GM18502 (cell line): ENCODE measurements around the gene RPP21.
"Not testable (repeated sequence)": the region's sequence is repeated elsewhere in the genome, so short reads cannot be mapped to it uniquely, and the experiment has no call there.

Experiments used
- ATAC-seq: cut with Tn5 transposase; IDR thresholded peaks from one replicate; pipeline ENCODE4 v1.9.1; 2021; ENCODE audit warnings: mild to moderate bottlenecking; ENCODE audit not compliant: unreplicated experiment, poor library complexity

RPP21 gene

DNA sequence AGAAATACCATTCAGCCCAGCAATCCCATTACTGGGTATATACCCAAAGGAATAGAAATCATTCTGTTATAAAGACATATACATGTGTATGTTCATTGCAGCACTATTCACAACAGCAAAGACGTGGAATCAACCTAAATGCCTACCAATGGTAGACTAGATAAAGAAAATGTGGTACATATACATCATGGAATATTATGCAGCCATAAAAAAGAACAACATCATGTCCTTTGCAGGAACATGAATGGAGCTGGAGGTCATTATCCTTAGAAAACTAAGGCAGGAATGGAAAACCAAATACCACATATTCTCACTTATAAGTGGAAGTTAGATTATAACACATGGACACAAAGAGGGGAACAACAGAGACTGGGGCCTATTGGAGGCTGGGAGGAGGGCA lies 24.3 kb downstream of the RPP21 start:
- not testable (repeated sequence) for ATAC-seq

DNA sequence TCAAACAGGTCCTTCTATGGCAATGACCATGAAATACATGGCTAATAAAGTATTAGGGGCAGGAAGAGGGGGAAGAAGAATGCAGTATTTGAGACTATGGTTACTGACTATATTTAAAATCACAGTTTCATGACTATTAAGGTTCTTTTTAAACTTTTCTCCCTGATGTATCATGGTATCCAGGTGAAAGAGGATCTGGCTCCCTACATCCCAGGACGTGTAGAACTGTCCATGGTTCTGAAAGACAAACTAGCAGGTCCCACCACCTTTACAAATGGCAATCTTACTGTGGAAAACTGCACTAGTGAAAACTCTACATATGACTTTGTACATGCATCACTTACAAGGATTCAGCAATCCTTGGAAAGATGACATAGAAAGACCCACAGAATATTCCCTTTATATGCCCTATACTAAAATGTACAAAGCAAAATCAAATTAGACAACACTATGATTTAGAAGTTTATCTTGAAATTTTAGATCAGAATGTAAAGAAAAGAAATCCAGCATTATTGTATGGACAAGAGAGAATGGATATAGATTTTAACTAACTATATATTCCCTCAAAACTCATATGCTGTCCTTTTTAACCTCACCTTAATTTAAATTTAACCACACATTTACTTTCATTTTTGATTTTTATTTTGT lies 33.5 kb downstream of the RPP21 start:
- ATAC-seq = no peak

DNA sequence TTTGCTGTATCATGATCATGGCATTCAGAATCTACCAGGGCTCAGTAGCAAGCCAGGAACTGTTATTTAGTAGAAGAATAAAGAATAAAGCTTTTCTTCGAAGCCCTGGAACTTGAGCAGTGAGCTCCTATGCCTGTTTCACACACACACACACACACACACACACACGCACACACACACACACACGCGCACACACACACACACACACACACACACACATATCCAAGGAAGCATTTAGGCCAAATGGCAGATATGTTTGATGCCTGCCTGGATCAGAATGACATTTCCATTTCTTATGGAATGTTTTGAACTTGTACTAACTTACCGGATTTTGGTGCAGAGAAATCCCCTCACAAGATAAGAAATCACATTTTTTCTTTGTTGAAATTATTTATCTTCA lies 35.5 kb downstream of the RPP21 start:
- no peak for ATAC-seq

DNA sequence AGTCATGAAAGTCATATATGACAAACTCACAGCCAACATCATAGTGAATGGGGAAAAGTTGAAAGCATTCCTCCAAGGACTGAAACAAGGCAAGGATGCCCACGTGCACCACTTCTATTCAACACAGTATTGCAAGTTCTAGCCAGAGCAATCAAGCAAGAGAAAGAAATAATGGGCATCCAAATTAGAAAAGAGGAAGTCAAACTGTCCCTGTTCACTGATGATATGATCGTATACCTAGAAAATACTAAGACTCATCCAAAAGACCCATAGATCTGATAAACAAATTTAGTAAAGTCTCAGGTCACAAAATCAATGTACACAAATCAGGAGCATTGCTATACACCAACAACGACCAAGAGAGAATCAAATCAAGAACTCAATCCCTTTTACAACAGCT lies 41.2 kb downstream of the RPP21 start:
- no peak for ATAC-seq

DNA sequence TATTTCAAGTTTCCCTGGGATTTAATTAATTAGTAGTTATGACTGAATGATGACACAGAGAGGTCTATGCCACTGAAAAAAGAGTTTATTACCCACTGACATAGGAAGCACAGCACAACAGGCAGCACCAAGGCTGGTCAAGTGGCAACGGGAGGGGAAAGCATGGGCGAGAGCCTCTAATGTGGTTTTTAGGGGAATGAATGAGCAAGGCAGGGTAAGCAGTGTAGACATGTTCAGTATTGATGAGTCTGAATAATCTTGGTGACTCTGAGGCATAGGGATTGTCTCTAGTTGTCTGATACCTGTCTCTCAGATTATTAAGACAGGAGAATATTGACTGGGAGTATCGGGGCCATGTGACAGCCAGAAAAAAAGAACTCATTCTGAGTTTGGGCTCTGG lies 46.3 kb downstream of the RPP21 start:
- no peak for ATAC-seq

DNA sequence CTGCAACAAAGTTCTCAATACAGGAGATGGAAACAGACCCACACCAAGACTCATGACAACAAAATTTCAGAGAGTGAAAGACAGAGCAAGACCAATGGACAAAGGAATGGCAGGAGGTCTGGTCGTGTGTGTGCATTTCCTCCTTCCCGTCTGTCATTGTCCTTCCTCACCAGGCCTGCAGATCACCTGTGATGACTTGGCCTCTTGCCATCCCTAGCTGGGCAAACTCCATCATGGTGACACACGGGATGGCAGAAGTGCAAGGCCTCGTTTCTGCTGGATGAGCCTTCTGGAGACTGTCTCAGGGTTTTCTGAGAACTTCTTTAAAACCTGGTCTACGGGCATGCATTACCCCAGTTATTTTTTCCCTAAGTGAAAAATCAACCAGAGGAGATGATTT lies 49.2 kb downstream of the RPP21 start:
- no peak for ATAC-seq
